ENCODE measurements around the gene G6PD.
"Not testable (repeated sequence)": the region's sequence is repeated elsewhere in the genome, so short reads cannot be mapped to it uniquely, and the experiment has no call there.

GRCh38 chrX:154575076-154575475 lies 28.4 kb upstream of the G6PD start:
- not testable (repeated sequence) for TF ChIP-seq CEBPB (IDR thresholded peaks at IDR 0.05; ENCODE audit: low read depth, low read length); RFX5 (IDR thresholded peaks at IDR 0.05; ENCODE audit: low read depth, low read length); USF2 (IDR thresholded peaks at IDR 0.05; ENCODE audit: low read depth, low read length); ELK1 (IDR thresholded peaks at IDR 0.05; ENCODE audit: borderline replicate concordance, low read depth, low read length); POLR2A (IDR thresholded peaks at IDR 0.05; ENCODE audit: low read depth, low read length); CTCF (conservative IDR thresholded peaks at IDR 0.05; ENCODE audit: low read depth, low read length); MAZ (IDR thresholded peaks at IDR 0.05; ENCODE audit: borderline replicate concordance, low read depth, low read length); BHLHE40 (IDR thresholded peaks at IDR 0.05; ENCODE audit: low read depth, low read length); RCOR1 (IDR thresholded peaks at IDR 0.05; ENCODE audit: insufficient replicate concordance, low read length); SMC3 (IDR thresholded peaks at IDR 0.05; ENCODE audit: low read depth, low read length); FOS (IDR thresholded peaks at IDR 0.05; ENCODE audit: low read depth, low read length); NFE2L2 (IDR thresholded peaks at IDR 0.05; ENCODE audit: low read depth, low read length); MXI1 (IDR thresholded peaks at IDR 0.05; ENCODE audit: borderline replicate concordance, low read depth, low read length)
